GM23338 (cell line): ENCODE results near the gene MAP7D1. TPM values are rescaled to one million over a fixed set of nuclear protein-coding genes. Genes with fewer than 3 reads are reported as not detected.

Source experiments
- ATAC-seq: fragments of 200-7000 bp; cut with Tn5 transposase; 3 replicates; pipeline ENCODE4 v1.9.1; 2020
- DNase-seq: peaks from one replicate; pipeline ENCODE4 v3.0.0-alpha.2; 2015; ENCODE audit warnings: low spot score
- H2AFZ ChIP-seq: fragments of 200-600 bp; sonication (generic); 2 replicates; pipeline ENCODE4 v1.8.0; 2016; ENCODE audit warnings: antibody characterized with exemption, mild to moderate bottlenecking, moderate library complexity
- H3F3A ChIP-seq: fragments of 200-600 bp; sonication (generic); replicated peaks from 2 replicates; pipeline ENCODE4 v1.8.0; 2017; ENCODE audit warnings: antibody characterized with exemption, mixed run types, low read depth
- H3K27ac ChIP-seq: fragments of 200-600 bp; sonication (generic); 2 replicates; pipeline ENCODE4 v1.6.1; 2016; ENCODE audit warnings: low read depth
- H3K27me3 ChIP-seq: fragments of 200-600 bp; sonication (generic); 2 replicates; pipeline ENCODE4 v1.8.0; 2016; ENCODE audit warnings: mild to moderate bottlenecking, mixed run types, moderate library complexity; ENCODE audit not compliant: insufficient read depth
- H3K36me3 ChIP-seq: fragments of 200-600 bp; sonication (generic); 2 replicates; pipeline ENCODE4 v1.8.0; 2016; ENCODE audit warnings: mild to moderate bottlenecking; ENCODE audit not compliant: insufficient read depth
- H3K4me1 ChIP-seq: fragments of 200-600 bp; sonication (generic); 2 replicates; pipeline ENCODE4 v1.8.0; 2016; ENCODE audit warnings: mild to moderate bottlenecking, moderate library complexity; ENCODE audit not compliant: insufficient read depth
- H3K4me2 ChIP-seq: fragments of 200-600 bp; sonication (generic); 2 replicates; pipeline ENCODE4 v1.7.1; 2017; ENCODE audit warnings: mixed run types
- H3K4me3 ChIP-seq: fragments of 200-600 bp; sonication (generic); 2 replicates; pipeline ENCODE4 v1.6.1; 2016; ENCODE audit warnings: mixed run types
- H3K79me2 ChIP-seq: fragments of 200-600 bp; sonication (generic); replicated peaks from 2 replicates; pipeline ENCODE4 v1.8.0; 2017; ENCODE audit warnings: mild to moderate bottlenecking; ENCODE audit not compliant: insufficient read depth
- H3K9me2 ChIP-seq: fragments of 200-600 bp; sonication (generic); 2 replicates; pipeline ENCODE4 v1.8.0; 2017; ENCODE audit not compliant: insufficient read depth
- H4K20me1 ChIP-seq: fragments of 200-600 bp; sonication (generic); replicated peaks from 2 replicates; pipeline ENCODE4 v1.8.0; 2017; ENCODE audit warnings: mild to moderate bottlenecking; ENCODE audit not compliant: insufficient read depth
- H3K27ac Mint-ChIP-seq: 2 replicates; pipeline ENCODE4 v1.8.0; 2020; ENCODE audit warnings: inconsistent platforms, mild to moderate bottlenecking, moderate library complexity, mixed read lengths
- H3K27me3 Mint-ChIP-seq: 3 replicates; pipeline ENCODE4 v1.8.0; 2022; ENCODE audit warnings: low read depth, mild to moderate bottlenecking, moderate library complexity, mixed read lengths, inconsistent platforms; ENCODE audit not compliant: insufficient read depth, poor library complexity
- H3K36me3 Mint-ChIP-seq: 3 replicates; pipeline ENCODE4 v1.8.0; 2021; ENCODE audit warnings: low read depth, mild to moderate bottlenecking, inconsistent platforms, moderate library complexity, mixed read lengths
- H3K4me1 Mint-ChIP-seq: 3 replicates; pipeline ENCODE4 v1.8.0; 2020; ENCODE audit warnings: mild to moderate bottlenecking, inconsistent platforms, mixed read lengths
- H3K4me3 Mint-ChIP-seq: 3 replicates; pipeline ENCODE4 v1.8.0; 2021; ENCODE audit warnings: moderate library complexity, mild to moderate bottlenecking, inconsistent platforms, mixed read lengths
- H3K9me3 Mint-ChIP-seq: 3 replicates; pipeline ENCODE4 v1.8.0; 2020; ENCODE audit warnings: moderate library complexity, mild to moderate bottlenecking, inconsistent platforms, mixed read lengths
- CREB1 ChIP-seq: fragments of 250-450 bp; sonication (Bioruptor Pico); IDR thresholded peaks from 2 replicates; pipeline ENCODE4 v1.5.0; 2020; ENCODE audit warnings: low read depth, mild to moderate bottlenecking, moderate library complexity
- CTCF ChIP-seq, 2 experiments: fragments of 200-600 bp in 1 of 2; sonication (generic) in 1 of 2; conservative IDR thresholded peaks; 2 replicates each; pipeline versions ENCODE4 v1.5.1 to v1.6.1; 2016 to 2017; ENCODE audit warnings: antibody characterized with exemption in 2 of 2, low read depth in 2 of 2, mild to moderate bottlenecking in 2 of 2, moderate library complexity in 1 of 2
- EZH2phosphoT487 ChIP-seq: fragments of 200-600 bp; sonication (generic); IDR thresholded peaks from one replicate; pipeline ENCODE4 v1.8.1; 2018; ENCODE audit warnings: antibody characterized with exemption; ENCODE audit not compliant: unreplicated experiment
- POLR2AphosphoS5 ChIP-seq: IDR thresholded peaks from 2 replicates; pipeline ENCODE4 v1.6.1; 2016; ENCODE audit warnings: antibody characterized with exemption, low read depth
- REST ChIP-seq: IDR thresholded peaks from one replicate; pipeline ENCODE4 v1.6.1; 2018; ENCODE audit warnings: antibody characterized with exemption; ENCODE audit not compliant: unreplicated experiment
- STAT1 ChIP-seq: IDR thresholded peaks from one replicate; pipeline ENCODE4 v1.6.1; 2016; ENCODE audit warnings: antibody characterized with exemption; ENCODE audit not compliant: unreplicated experiment
- ZNF114 ChIP-seq: fragments of 250-450 bp; sonication (Bioruptor Pico); IDR thresholded peaks from 2 replicates; pipeline ENCODE4 v1.5.0; 2020; ENCODE audit warnings: mild to moderate bottlenecking, moderate library complexity
- ZNF462 ChIP-seq: fragments of 250-450 bp; sonication (Bioruptor Pico); IDR thresholded peaks from 2 replicates; pipeline ENCODE4 v1.5.0; 2020; ENCODE audit warnings: mild to moderate bottlenecking, moderate library complexity
- polyA plus RNA-seq: library from polyadenylated mRNA; unstranded; fragments of >200 nt; fragmentation: Nextera tagmentation; extraction: Ambion mirVana; gene quantifications from 2 replicates; pipeline ENCODE4 v1.2.1, GENCODE V29; 2016
- total RNA-seq: library from RNA; depleted of rRNA; stranded (reverse); fragments of >200 nt; shearing (Covaris generic); gene quantifications from 2 replicates; pipeline ENCODE4 v1.2.3, GENCODE V29; 2014

The MAP7D1 gene
- total and polyA plus RNA-seq, 2 experiments from 2014 or later = 13.8 to 59.8 TPM

- H2AFZ ChIP-seq = peak overlapping the region; percentile 87
- H3K4me3 Mint-ChIP-seq = no peak overlapping the region
These were observed 41.6 kb upstream of the MAP7D1 start for GRCh38 chr1:36114371-36114770.

GRCh38 chr1:36115200-36115669 is 40.7 kb upstream of the MAP7D1 start:
- no peak overlapping the region for H3K4me3 Mint-ChIP-seq
- Histone ChIP-seq H3K4me3 (no peak overlapping the region), H3F3A (no peaks in the 10 kb centered on the region), H3K27ac (no peak overlapping the region), H4K20me1 (no peaks in the 10 kb centered on the region), H3K79me2 (no peaks in the 10 kb centered on the region), H3K4me2 (no peak overlapping the region), H2AFZ (no peak overlapping the region; the same call in 1 of the 2 replicates), H3K36me3 (no peaks in the 10 kb centered on the region), H3K4me1 (no peaks in the 10 kb centered on the region), H3K27me3 (no peaks in the 10 kb centered on the region), H3K9me2 (no peaks in the 10 kb centered on the region)
- H3K27ac Mint-ChIP-seq = no peak overlapping the region
- no peaks in the 10 kb centered on the region for H3K9me3 Mint-ChIP-seq
- peaks cover 4% of the 10 kb centered on the region for H3K27me3 Mint-ChIP-seq
- TF ChIP-seq EZH2phosphoT487 (no peak), ZNF114 (CRISPR knock-in tag) (no peak), ZNF462 (no peak), STAT1 (no peak), CREB1 (CRISPR knock-in tag) (no peak), CTCF (conservative IDR thresholded peaks at IDR 0.05; ENCODE audit: low read depth in 2 of 2) (no peak), REST (no peak)
- H3K4me1 Mint-ChIP-seq = peaks cover 6% of the 10 kb centered on the region
- no peaks in the 10 kb centered on the region; the same call in 2 of the 3 replicates for H3K36me3 Mint-ChIP-seq
- DNase-seq (no peak), ATAC-seq (peak; percentile 17)

More at GRCh38 chr1:36114371-36114770, 41.6 kb upstream of the MAP7D1 start:
- DNase-seq = no peak
- H3K27ac ChIP-seq = no peak overlapping the region
- H3K79me2 ChIP-seq = no peaks in the 10 kb centered on the region
- ATAC-seq = no peak
- TF ChIP-seq ZNF114 (CRISPR knock-in tag) (no peak), POLR2AphosphoS5 (no peak)
- no peaks in the 10 kb centered on the region for H3K36me3 ChIP-seq
- no peaks in the 10 kb centered on the region; the same call in 2 of the 3 replicates for H3K36me3 Mint-ChIP-seq
- H3F3A ChIP-seq = no peaks in the 10 kb centered on the region
- no peaks in the 10 kb centered on the region for H3K9me3 Mint-ChIP-seq
- H3K27me3 ChIP-seq = no peaks in the 10 kb centered on the region
- no peak overlapping the region for H3K4me2 ChIP-seq
- no peak overlapping the region for H3K4me3 ChIP-seq
- H3K27me3 Mint-ChIP-seq = peaks cover 2% of the 10 kb centered on the region
- no peak overlapping the region for H3K27ac Mint-ChIP-seq
- peaks cover 6% of the 10 kb centered on the region for H3K4me1 Mint-ChIP-seq
- H4K20me1 ChIP-seq = no peaks in the 10 kb centered on the region
- no peaks in the 10 kb centered on the region for H3K4me1 ChIP-seq
- H3K9me2 ChIP-seq = no peaks in the 10 kb centered on the region
